Left ventricle myocardium superior (tissue), 1 donor: ENCODE results near the gene UBE2V1. TPM values are rescaled to one million over a fixed set of nuclear protein-coding genes. Genes with fewer than 3 reads are reported as not detected.

Source experiments
- ATAC-seq: fragments of 200-7000 bp; cut with Tn5 transposase; one replicate; pipeline ENCODE4 v1.9.1; 2020; ENCODE audit warnings: mild to moderate bottlenecking, moderate library complexity
- DNase-seq: peaks from one replicate; pipeline ENCODE4 v3.0.0-alpha.2; 2020
- intact Hi-C: fragments of 100-400 bp; cut with micrococcal nuclease; formaldehyde crosslinking; loops from one replicate; pipeline ENCODE4 v1.11.0; 2022
- total RNA-seq: library from RNA; stranded (reverse); fragmentation: NEBNext Ultra II Directional; extraction: Animal tissue kit (Norgen Biotek cat#: 25700); gene quantifications from one replicate; pipeline ENCODE4 v1.2.1, GENCODE V29; 2021
- donor health status: DM: no; HTN: yes; CAD: no; lungs with severe emphysema.

Gene UBE2V1
- total RNA-seq, 1 donor from 2014 or later: 92.6 TPM

GRCh38 chr20:50039706-50040431 lies 73.1 kb downstream of the UBE2V1 start:
- ATAC-seq: no peak
- intact Hi-C loops: no loop called here

GRCh38 chr20:50038574-50038991 lies 74.4 kb downstream of the UBE2V1 start:
- no peak for ATAC-seq
- intact Hi-C loops: no loop called here
- DNase-seq: no peak

More at GRCh38 chr20:50039706-50040431, 73.1 kb downstream of the UBE2V1 start:
- DNase-seq: no peak

GRCh38 chr20:50038169-50038568 lies 74.8 kb downstream of the UBE2V1 start:
- DNase-seq (no peak), ATAC-seq (no peak)
- intact Hi-C loops: no loop called here

GRCh38 chr20:50037575-50037974 lies 75.4 kb downstream of the UBE2V1 start:
- DNase-seq (no peak), ATAC-seq (no peak)
- intact Hi-C loops: no loop called here

GRCh38 chr20:50037123-50037522 lies 75.8 kb downstream of the UBE2V1 start:
- intact Hi-C loops: no loop called here
- no peak for DNase-seq

GRCh38 chr20:50036703-50037102 lies 76.2 kb downstream of the UBE2V1 start:
- no peak for ATAC-seq
- DNase-seq: no peak
- intact Hi-C loops: no loop called here

More at GRCh38 chr20:50037123-50037522, 75.8 kb downstream of the UBE2V1 start:
- ATAC-seq: no peak

GRCh38 chr20:50034567-50035180 lies 78.3 kb downstream of the UBE2V1 start:
- ATAC-seq: peak; percentile 53
- no peak for DNase-seq
- intact Hi-C loops: no loop called here

- DNase-seq (no peak), ATAC-seq (no peak)
- intact Hi-C loops: no loop called here
Observed at GRCh38 chr20:50032955-50033666, 79.8 kb downstream of the UBE2V1 start.

Other genes starting within 250 kb of the UBE2V1 start
- 8.5 TPM for gene SPATA2, start 197.6 kb downstream of the UBE2V1 start, total RNA-seq
- 49.8 TPM for gene RNF114, start 176.8 kb downstream of the UBE2V1 start, total RNA-seq
- 0.82 TPM for gene SNAI1, start 130.2 kb downstream of the UBE2V1 start, total RNA-seq
- 31.1 TPM for gene PEDS1, start 40.6 kb upstream of the UBE2V1 start, total RNA-seq
- gene CEBPB, start 77.7 kb upstream of the UBE2V1 start, total RNA-seq: 59.4 TPM